Measurements from ENCODE around the gene CCN2.

CCN2 gene

DNA sequence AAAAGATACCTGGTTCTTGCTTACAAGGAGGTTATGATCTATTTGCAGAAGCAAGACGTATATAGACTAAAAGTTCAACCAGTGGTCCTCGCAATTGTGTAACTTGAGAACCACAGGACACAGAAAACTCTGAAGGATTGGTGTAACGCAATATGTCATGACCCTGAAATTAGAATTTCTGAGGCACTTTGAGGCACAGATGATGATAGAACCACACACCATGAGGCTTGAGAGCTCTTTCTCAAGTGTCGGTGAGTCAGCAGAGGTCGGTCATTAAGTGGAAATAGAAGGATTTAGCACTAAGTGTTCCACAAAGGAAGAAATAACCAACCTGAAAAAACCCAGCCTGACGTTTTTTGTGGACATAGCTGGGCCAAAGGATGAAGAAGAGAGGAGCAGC lies 15.3 kb upstream of the CCN2 start:
- DNase-seq = no peak

DNA sequence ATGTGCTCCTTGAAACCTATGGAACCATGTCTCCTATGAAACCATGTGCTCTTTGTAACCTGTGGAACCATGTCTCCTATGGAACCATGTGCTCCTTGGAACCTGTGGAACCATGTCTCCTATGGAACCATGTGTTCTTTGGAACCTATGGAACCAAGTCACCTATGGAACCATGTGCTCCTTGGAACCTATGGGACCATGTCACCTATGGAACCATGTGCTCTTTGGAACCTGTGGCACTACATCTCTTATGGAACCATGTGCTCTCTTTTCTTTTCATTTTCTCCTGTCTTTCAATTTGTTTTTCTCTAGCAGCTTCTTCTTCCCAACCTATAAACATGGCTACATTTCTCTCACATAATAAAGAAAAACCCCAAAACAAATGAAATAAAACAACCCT lies 11.9 kb upstream of the CCN2 start:
- no peak for DNase-seq

DNA sequence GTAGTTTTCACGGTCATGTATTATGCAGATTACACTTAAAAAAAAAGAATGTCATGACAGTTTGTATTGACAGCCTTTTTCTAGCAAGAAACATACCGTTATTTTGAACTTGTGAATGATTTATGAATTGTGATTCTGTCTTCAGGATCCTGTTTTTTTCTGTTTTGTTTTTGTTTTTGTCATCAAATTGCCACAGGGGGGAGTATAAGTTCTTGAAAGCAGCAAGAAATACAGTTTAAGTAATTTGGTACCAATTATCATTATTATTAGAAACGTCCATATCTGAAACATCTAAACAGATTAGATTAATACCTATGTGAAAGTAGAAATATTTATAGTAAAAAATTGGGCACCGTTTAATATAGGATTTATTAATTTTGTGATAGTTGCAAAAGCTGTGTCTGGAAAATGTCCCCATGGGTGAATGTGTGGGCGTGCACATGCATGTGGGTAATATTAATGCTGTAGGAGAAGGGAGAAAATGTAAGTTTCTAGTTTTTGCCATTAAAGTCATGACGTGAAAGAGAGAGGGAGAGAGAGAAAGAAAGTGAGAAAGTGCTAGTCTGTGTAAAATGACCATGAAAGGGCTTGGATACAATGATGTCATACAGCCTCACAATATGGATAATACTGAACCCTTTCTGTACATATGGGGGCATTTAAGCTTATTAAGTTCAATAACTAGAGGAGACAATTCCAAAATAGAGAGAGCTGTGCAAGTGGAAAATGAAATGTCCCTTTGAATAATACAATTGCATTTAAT lies 9.4 kb upstream of the CCN2 start:
- DNase-seq = no peak

DNA sequence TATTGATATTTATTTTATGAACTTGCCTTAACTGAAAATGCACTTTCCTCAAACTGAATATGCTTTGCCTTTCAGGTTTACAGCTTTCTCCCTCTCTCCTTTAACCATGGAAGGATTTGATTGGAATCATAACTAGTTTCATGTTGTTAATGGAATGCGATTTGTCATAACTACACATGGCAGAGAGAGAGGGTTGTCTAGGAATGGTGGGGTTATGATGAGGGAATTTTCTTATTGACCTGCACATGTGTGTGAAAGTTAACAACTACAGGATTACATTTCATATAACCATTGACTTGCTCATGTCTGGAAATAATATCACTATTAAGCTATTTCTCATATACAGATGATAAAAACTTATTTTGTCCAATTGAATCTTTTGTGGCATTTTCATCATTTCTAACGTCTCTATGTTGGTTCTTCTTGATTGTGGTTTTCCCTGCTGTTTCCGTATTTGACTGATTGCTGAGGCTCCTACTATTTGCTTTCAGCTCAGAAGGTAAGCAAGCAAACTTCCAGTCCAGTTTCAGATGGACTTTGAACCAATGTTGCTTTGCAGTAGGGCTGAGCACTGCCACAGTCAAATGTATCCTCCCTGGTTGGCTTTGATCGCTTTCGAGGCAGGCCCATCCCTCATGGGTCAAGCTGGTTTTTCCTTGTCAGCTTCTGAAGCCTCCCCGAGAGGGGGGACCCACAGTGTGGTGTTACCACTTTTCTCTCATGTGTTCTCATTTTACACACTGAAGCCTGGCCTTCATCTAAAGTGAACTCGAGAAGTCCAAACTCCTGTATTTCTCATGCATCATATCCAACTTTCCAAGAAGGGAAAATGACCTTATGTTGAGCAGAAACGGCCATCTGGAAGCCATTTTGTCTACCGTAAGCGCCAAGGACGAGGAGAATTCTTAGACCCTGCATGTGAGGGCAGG lies 7.6 kb upstream of the CCN2 start:
- no peak for DNase-seq

- no peak for DNase-seq
These were observed 6.9 kb upstream of the CCN2 start for GRCh38 chr6:131958095-131958494.

DNA sequence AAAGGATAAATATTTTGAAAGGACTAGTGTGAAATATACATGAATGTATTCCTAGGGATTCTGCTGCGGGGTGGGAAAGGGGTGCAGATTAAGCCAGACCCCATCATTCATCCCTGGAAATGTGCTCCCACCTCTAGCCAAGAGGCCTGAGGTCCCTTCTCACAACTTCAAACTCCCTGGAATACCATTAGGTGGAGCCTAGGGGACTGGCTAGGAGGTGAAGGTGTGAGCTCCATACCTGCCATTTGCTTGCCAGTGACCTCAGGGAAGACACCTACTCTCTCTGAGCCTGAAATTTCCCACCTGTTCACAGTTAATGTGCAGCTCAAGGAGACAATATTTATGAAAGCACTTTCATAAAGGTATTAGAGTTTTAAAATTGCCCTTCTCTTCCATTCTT lies 4.7 kb upstream of the CCN2 start:
- DNase-seq = no peak

DNA sequence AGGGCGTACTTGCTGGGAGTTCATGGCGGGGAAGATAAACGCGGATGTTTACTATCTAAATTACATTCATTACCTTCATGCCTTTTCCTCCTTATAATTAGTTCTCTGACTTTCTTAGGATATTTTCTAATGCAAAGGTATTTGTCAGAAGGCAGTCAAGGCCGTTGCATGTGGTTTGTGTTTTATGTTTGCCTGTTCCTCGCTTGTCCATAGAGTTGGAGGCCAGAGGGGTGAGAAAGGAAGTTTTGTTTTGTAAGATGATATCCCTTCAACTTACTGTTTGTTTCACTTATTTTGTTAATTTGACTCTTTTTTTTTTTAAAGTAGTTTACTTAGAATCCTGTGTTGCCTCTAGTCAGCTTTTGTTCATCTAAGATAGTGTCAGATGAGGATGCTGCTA lies 4.0 kb upstream of the CCN2 start:
- no peak for DNase-seq

- no peak for DNase-seq
These were observed 3.6 kb upstream of the CCN2 start for GRCh38 chr6:131954775-131955107.

- DNase-seq = no peak
These were observed 3.0 kb upstream of the CCN2 start for GRCh38 chr6:131954059-131954774.

GRCh38 chr6:131952886-131953509 lies 1.8 kb upstream of the CCN2 start:
- DNase-seq = no peak

DNA sequence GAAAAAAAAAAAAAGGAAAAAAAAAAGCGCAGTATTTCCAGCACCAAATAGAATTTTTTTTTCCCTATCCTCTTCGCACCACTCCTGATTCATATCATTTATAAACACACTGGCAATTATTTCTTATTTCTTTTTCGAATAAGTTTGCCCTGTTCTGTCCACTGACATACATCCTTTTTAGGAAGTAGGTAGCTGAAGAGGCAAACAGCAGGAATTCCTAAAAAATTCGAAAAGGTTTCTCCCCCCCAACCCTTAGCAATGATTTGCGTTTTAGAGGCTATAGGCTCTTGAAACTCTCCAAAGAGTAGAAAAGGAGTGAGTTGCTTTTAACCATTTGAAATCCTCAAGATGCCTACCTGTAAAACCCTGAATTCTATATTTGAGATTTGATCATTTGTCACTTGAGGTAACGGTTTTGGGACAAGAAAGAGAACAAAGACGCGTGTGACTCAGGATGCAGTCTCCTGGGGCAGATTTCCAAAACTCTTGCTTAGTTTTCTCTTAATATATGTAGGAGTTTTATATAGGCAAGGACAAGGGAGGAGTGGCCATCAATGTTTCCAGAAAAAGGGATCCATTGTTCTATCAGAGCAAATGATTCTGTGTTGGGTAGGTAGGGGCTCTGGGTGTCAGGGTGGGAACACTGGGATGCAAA lies 531 bp upstream of the CCN2 start:
- no peak for DNase-seq

DNA sequence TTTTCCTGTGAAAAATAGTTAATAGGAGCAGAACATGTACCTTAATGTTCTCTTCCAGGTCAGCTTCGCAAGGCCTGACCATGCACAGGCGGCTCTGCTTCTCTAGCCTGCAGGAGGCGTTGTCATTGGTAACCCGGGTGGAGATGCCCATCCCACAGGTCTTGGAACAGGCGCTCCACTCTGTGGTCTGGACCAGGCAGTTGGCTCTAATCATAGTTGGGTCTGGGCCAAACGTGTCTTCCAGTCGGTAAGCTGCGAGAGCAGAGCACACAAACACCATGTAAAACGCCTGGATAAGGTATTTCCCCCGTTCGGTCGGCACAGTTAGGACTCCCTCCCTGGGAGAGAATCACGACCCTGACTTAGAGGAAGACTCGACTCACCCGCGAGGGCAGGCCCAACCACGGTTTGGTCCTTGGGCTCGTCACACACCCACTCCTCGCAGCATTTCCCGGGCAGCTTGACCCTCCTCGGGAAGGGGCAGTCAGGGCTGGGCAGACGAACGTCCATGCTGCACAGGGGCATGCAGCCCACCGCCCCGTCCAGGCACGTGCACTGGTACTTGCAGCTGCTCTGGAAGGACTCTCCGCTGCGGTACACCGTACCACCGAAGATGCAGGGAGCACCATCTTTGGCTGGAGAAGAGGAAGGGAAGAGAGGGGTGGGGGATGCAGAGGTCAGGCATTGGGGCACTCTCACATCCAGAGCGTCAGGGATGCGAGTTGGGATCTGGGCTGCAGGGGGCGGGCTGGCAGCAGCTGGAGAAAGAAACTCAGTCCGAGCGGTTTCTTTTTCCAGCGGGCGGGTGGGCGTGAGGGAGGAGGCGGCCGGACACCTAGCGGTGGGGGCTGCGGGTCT lies 1.0 kb downstream of the CCN2 start:
- no peak for DNase-seq

DNA sequence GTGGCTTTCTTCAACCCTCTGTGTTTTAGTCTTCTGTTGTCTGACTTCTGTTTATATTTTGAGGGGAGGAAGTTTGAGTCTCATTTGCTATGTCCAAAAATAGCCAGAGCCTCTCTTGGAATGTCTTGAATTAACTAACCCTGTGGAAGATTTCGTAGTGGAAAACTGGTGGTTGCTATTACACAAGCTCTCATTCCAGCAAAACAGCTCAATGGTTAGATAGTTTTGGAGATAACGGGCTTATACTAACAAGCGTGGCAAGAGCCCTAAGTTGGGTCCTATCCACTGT lies 1.6 kb downstream of the CCN2 start:
- no peak for DNase-seq

DNA sequence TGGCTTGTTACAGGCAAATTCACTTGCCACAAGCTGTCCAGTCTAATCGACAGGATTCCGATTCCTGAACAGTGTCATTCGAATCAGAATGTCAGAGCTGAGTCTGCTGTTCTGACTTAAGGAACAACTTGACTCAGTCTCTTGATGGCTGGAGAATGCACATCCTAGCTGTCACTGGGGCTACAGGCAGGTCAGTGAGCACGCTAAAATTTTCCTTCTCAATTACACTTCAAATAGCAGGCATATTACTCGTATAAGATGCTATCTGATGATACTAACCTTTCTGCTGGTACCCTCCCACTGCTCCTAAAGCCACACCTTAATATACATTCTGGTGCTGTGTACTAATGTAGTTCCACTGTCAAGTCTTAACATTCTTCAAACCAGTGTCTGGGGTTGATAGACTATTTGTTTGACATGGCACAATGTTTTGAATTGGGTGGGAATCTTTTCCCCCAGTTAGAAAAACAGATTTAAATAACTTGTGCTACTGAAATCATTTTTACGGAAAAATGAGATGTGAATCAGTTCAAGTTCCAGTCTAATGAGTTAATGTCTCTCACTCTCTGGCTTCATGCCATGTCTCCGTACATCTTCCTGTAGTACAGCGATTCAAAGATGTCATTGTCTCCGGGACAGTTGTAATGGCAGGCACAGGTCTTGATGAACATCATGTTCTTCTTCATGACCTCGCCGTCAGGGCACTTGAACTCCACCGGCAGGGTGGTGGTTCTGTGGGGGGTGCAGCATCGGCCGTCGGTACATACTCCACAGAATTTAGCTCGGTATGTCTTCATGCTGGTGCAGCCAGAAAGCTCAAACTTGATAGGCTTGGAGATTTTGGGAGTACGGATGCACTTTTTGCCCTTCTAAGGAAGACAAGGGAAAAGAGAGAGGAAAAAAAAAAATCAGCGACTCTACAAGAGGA lies 2.2 kb downstream of the CCN2 start:
- DNase-seq = no peak

GRCh38 chr6:131947986-131948661 lies 3.0 kb downstream of the CCN2 start:
- no peak for DNase-seq

DNA sequence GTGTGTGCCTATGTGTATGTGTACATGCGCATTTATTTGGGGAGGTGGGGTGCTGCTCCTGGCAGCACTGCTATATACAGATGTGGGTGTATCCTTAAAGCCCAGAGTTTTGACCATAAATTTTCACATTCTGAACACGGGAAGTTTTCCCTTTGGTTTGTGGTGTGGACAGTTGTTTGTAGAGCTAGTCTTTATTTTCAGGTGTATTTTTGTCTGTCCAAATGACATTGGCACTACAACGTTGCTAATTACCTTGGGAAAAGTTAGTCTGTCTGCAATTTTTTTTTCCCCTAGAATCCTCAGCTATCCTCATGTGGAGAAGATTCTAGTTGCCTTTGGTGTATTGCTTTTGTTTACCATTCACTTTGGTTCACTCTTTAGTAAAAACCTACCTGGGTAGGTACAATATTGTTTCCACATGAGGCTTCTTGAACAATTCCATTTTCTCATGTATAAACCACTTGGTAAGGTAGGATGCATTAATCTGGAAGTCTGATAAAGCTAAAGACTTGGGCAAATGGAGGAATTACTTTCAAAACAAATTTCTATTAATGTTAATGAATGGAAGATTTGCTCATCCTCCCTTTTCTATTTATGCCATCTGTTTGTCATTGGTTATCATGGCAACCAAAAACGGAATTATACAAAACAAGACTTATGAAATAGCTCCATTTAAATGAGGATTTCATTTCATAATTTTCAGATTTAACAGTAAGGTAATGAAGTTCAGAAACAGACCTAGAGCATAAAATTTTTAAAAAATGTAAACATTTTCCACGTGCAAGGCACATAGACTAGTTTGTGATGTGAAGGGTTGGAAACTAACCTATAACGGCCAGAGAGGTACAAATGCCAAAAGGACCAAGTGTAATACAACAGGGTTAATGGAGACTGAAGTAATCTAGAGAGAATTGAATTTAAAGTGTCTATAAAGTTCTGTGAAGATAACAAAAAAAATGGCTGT lies 3.9 kb downstream of the CCN2 start:
- DNase-seq = no peak

GRCh38 chr6:131946404-131946991 lies 4.7 kb downstream of the CCN2 start:
- DNase-seq = no peak

DNA sequence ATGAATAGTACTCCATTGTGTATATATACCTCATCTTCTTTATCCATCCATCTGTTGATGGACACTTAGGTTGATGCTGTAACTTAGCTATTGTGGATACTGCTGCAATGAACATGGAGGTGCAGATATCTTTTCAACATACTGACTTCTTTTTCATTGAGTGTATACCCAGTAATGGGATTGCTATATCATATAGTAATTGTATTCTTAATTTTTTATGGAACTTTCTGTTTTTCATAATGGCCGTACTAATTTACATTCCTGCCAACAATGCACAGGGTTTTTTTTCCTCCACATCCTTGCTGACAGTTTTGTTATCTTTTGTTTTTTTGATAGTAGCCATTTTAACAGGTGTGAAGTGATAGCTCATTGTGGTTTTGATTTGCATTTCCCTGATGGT lies 5.2 kb downstream of the CCN2 start:
- no peak for DNase-seq
